HPDE6-E6E7 (cell line): ENCODE results near the gene KCNAB1.
"Not testable (repeated sequence)": the region's sequence is repeated elsewhere in the genome, so short reads cannot be mapped to it uniquely, and the experiment has no call there.

Source experiments
- DNase-seq: peaks from one replicate; pipeline ENCODE4 v3.0.0; 2011; ENCODE audit warnings: missing footprints; ENCODE audit errors: extremely low spot score

Gene KCNAB1

GRCh38 chr3:156120528-156121251 lies at the start of gene KCNAB1:
KCNAB1 (plus strand) TSS chr3:156120578.
- no peak for DNase-seq

DNA sequence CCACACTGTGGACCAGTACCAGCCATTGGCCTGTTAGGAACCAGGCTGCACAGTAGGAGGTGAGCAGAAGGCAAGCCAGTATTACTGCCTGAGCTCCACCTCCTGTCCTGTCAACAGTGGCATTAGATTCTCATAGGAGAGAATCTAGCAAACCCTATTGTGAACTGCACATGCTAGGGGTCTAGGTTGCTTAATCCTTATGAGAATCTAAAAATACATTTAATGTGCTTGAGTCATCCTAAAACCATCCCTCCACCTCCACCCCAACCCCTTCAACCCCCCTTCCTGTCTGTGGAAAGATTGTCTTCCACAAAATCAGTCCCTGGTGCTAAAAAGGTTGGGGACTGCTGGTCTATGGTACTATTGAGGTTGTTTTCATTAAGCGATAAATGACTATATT lies 49.3 kb upstream of the KCNAB1 start:
- no peak for DNase-seq

DNA sequence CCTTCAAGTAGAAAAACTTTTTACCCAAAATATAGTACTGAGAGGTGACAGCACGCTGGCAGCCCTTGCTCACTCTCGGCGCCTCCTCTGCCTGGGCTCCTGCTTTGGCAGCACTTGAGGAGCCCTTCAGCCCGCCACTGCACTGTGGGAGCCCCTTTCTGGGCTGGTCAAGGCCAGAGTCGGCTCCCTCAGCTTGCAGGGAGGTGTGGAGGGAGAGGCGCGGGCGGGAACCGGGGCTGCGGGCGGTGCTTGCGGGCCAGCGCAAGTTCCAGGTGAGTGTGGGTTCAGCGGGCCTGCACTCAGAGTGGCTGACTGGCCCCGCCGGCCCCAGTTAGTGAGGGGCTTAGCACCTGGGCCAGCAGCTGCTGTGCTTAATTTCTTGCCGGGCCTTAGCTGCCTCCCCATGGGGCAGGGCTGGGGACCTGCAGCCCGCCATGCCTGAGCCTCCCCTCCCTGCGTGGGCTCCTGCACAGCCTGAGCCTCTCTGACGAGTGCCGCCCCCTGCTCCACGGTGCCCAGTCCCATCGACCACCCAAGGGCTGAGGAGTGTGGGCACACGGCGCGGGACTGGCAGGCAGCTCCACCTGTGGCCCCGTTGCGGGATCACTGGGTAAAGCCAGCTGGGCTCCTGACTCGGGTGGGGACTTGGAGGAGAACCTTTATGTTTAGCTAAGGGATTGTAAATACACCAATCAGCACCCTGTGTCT lies 47.3 kb upstream of the KCNAB1 start:
- not testable (repeated sequence) for DNase-seq

DNA sequence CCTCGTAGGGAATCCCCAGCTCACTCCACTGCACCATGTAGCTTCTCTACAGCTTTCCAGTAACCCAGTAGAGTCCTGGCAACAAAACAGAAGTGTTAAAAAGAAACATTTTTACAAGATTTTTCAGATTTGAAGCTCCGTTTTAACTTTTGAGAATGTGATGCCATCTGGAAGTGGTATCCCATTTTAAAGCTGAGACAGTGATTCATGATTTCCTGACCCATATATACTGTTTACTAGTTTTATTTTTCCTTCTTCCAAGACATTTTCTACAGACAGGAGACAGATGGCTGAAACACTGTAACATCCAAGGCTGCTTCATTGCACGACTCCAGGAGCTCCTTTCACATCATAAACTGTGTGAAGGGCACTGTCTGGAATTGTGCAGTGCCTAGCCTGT lies 30.3 kb upstream of the KCNAB1 start:
- DNase-seq: no peak

- DNase-seq: no peak
Measured at GRCh38 chr3:156093964-156094363, 26.4 kb upstream of the KCNAB1 start.

DNA sequence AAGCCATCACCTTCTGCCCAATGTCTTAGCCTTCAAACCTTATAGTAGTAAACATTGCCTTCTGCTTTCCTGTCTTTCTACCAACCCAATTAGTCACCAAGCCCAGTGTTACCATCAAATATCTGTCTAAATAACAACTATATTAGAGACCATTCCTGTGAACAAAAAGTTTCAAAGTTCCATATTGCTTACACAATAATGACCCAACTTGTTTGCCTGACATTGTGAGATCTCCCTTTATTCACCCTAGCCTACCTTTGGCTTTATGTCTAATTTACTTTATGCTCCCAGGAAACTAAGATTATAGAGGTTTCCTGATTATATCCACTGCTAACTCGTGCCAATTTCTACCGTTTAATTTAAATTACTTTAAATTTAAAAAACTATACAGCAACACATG lies 26.0 kb upstream of the KCNAB1 start:
- no peak for DNase-seq

DNA sequence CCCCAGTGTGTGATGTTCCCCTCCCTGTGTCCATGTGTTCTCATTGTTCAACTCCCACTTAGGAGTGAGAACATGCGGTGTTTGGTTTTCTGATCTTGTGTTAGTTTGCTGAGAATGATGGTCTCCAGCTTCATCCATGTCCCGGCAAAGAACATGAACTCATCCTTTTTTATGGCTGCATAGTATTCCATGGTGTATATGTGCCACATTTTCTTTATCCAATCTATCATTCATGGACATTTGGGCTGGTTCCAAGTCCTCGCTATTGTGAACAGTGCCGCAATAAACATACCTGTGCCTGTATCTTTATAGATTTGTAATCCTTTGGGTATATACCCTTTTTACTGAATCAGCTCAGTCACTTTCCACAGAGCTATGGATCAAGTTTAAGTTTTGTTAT lies 24.7 kb upstream of the KCNAB1 start:
- not testable (repeated sequence) for DNase-seq

- DNase-seq: no peak
Measured at GRCh38 chr3:156098437-156099035, 21.8 kb upstream of the KCNAB1 start.

- not testable (repeated sequence) for DNase-seq
Measured at GRCh38 chr3:156099348-156099747, 21.0 kb upstream of the KCNAB1 start.

DNA sequence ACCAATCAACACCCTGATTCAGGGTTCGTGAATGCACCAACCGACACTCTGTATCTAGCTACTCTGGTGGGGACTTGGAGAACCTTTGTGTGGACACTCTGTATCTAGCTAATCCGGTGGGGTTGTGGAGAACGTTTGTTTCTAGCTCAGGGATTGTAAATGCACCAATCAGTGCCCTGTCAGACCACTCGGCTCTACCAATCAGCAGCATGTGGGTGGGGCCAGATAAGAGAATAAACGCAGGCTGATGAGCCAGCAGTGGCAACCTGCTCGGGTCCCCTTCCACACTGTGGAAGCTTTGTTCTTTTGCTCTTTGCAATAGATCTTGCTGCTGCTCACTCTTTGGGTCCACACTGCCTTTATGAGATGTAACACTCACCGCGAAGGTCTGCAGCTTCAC lies 20.4 kb upstream of the KCNAB1 start:
- DNase-seq: not testable (repeated sequence)

GRCh38 chr3:156102267-156102931 lies 18.0 kb upstream of the KCNAB1 start:
- DNase-seq: no peak

DNA sequence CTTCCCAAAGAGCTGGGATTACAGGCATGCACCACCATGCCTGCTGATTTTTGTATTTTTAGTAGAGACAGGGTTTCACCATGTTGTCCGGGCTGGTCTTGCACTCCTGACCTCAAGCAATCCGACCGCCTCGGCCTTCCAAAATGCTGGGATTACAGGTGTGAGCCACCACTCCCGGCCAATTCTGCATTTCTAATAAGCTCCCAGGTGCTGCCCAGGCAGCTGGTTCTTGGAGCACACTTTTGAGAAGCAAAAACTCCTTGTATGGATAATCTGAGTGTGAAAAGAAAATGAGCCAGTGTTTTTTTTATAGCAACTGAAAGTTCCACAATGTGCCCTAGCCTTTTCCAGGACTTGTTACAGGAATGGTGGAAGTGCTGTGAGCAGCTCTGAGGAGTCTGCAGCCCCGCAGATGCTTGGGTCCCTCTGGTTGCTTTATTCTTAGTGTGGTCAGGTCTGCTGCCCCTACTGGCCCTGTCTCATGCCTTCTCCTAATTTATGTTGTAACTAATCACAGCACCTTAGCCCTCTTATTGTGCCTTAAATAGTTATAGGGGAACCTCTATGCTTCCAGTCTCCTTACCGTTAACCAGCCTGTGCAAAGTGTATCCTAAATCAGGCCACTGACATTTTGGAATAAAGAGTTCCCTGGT lies 13.5 kb upstream of the KCNAB1 start:
- DNase-seq: no peak

GRCh38 chr3:156107504-156107903 lies 12.9 kb upstream of the KCNAB1 start:
- no peak for DNase-seq

DNA sequence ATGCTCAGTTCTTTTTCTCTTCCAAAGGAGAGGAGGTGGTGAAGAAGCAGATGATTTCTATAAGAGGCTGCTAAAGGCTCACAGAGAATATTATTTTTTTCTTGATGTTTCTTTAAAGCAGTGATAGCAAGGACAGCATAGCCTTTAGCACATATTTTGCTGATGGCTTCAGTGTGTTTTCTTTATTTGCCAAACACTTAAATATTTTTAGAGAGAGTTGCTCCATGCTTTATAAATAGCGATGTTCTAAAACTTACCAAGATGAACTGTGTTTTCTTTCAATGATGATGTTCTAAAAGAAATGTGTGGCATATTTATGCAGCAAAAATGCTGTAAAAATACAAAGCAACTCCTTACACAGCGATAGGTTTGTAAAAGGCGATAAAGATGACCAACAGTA lies 11.8 kb upstream of the KCNAB1 start:
- no peak for DNase-seq

DNA sequence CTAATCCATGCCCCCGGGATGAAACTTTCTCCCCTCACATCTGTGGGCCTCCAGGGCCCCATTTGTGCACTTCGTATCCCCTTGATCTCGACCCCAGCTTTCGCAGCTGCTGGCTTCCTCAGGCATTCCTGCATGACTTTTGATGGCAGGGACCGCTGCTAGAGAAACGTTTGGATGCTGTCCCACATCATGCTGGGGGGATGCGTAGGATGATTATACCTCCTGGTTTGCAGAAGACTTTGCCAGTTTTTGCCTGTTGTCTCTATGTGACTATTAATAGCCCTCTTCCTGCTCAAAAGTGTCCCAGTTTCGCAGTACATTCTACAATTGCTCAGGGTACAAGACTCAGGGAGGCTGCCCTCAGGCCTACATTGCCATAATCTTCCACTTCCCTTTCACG lies 10.4 kb upstream of the KCNAB1 start:
- DNase-seq: no peak

- DNase-seq: no peak
Measured at GRCh38 chr3:156126467-156126866, 6.1 kb downstream of the KCNAB1 start.

GRCh38 chr3:156131241-156131640 lies 10.9 kb downstream of the KCNAB1 start:
- DNase-seq: no peak

- DNase-seq: no peak
Measured at GRCh38 chr3:156131799-156132198, 11.4 kb downstream of the KCNAB1 start.

DNA sequence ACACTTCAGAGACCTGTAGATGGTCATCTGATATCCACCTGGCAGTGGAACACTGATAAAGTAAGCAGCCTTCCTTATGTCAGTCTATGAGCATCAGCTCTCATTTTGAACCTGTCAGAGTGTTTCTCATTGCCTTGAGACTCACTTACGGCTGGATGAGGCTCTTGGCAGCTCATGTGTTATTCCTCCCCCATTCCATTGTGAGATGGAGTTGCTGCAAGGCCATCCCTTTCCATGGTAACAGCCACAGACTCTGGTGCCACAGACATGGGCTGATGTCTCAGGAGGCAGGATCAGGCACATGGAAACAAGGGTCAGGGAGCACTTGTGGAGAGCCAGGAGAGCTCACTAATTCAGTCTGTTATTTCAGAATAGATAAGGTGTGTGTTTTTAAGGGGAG lies 11.9 kb downstream of the KCNAB1 start:
- DNase-seq: no peak

- no peak for DNase-seq
Measured at GRCh38 chr3:156133076-156133475, 12.7 kb downstream of the KCNAB1 start.

- no peak for DNase-seq
Measured at GRCh38 chr3:156135921-156136638, 15.7 kb downstream of the KCNAB1 start.
